Measurements from ENCODE around the gene ANKRD40CL.
A peak's percentile ranks its signal among the peaks of the same experiment; 100 is the strongest.
"Not testable (repeated sequence)": the region's sequence is repeated elsewhere in the genome, so short reads cannot be mapped to it uniquely, and the experiment has no call there.

Gene ANKRD40CL

DNA sequence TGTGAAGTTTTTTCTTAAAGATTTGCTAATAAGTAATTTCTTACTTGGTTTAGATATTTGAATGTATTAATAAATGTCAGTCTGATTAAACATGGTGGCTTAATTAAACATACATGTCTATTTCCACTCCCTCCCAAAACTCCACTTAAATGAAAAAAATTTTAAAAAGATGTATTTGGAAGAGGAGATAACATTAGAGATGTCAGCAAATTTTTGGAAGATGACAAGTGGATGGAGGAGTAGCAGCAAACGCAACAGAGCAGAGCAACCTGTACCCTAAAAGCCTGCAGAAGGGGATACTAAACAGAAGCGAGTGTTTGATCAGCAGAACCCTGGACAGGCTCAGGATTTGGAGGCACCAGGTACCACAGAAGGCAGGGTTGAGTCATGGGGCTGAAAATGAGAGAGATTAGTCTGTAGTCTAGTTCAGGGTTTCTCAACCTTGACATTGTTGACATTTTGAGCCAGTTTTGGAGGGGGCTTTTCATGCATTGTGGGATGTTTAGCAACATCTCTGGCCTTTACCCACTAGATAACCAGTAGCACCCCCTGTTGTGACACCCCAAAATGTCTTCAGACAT, 30.1 kb downstream of the ANKRD40CL start:
- TF ChIP-seq, protein P1, sequence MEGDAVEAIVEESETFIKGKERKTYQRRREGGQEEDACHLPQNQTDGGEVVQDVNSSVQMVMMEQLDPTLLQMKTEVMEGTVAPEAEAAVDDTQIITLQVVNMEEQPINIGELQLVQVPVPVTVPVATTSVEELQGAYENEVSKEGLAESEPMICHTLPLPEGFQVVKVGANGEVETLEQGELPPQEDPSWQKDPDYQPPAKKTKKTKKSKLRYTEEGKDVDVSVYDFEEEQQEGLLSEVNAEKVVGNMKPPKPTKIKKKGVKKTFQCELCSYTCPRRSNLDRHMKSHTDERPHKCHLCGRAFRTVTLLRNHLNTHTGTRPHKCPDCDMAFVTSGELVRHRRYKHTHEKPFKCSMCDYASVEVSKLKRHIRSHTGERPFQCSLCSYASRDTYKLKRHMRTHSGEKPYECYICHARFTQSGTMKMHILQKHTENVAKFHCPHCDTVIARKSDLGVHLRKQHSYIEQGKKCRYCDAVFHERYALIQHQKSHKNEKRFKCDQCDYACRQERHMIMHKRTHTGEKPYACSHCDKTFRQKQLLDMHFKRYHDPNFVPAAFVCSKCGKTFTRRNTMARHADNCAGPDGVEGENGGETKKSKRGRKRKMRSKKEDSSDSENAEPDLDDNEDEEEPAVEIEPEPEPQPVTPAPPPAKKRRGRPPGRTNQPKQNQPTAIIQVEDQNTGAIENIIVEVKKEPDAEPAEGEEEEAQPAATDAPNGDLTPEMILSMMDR (IDR thresholded peaks at IDR 0.05) = no peak
- no peak for TF ChIP-seq ZFX (IDR thresholded peaks at IDR 0.05; ENCODE audit: borderline replicate concordance)
- no peak overlapping the region for H3K27ac ChIP-seq

DNA sequence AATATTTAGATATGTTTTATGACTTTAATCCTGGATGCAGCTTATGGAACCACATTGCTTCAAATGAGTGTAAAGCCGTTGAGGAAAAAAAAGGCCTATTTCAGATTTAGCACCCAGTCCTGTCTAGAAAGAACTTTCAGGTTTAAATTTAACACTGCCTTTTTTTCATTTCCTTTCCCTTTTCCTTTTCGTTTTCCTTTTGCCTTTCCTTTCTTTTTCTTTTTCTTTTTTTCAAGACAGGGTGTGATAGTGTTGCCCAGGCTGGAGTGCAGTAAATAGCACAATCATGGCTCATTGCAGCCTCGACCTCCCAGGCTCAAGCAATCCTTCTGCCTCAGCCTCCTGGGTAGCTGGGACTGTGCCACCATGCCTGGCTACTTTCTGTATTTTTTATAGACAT, 32.0 kb downstream of the ANKRD40CL start:
- H3K27ac ChIP-seq = no peak overlapping the region
- no peak for TF ChIP-seq ZFX (IDR thresholded peaks at IDR 0.05; ENCODE audit: borderline replicate concordance)
- TF ChIP-seq, protein P1 (IDR thresholded peaks at IDR 0.05) = no peak

DNA sequence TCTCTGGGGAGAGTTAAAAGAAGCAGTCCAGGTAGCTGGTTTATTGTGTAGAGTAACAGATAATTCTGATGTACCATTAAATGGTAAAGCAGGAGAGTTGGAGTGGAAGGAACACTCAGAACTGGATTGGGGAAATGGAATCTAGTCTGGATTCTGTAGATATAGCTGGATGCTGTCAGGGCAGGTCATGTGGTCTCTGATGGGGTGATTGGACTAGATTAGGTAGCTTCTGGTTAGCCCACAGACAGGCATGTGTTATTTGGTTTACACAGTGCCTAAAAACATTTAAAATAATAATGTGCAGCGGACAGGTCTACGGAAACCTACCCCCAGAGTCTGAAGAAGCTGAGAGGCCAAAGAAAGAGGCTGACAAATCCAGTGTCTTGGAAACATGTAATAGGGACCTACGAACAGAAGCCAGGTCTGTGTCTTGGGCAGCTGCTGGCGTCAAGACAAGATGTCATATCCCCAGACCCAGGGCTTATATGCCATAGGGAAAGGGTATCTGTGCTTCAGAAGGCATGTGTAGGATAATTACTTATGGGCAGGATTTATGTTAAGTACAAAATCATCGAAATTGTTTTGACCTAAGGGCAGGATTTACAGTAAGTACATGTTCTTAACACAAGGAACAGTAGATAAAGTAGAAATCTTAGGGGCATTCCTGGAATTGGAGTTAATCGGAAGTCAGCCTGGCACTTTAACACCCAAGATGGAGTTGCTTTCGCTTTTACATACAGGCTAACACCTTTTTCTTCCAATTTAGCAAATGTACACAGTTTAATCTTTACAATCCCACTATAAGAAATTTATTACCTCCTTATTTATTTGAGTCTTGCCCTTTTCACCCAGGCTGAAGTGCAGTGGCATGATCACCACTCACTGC, 35.5 kb downstream of the ANKRD40CL start:
- peak overlapping the region; percentile 31 for H3K27ac ChIP-seq
- no peak for TF ChIP-seq ZFX (IDR thresholded peaks at IDR 0.05; ENCODE audit: borderline replicate concordance)
- TF ChIP-seq, protein P1 (IDR thresholded peaks at IDR 0.05) = no peak

DNA sequence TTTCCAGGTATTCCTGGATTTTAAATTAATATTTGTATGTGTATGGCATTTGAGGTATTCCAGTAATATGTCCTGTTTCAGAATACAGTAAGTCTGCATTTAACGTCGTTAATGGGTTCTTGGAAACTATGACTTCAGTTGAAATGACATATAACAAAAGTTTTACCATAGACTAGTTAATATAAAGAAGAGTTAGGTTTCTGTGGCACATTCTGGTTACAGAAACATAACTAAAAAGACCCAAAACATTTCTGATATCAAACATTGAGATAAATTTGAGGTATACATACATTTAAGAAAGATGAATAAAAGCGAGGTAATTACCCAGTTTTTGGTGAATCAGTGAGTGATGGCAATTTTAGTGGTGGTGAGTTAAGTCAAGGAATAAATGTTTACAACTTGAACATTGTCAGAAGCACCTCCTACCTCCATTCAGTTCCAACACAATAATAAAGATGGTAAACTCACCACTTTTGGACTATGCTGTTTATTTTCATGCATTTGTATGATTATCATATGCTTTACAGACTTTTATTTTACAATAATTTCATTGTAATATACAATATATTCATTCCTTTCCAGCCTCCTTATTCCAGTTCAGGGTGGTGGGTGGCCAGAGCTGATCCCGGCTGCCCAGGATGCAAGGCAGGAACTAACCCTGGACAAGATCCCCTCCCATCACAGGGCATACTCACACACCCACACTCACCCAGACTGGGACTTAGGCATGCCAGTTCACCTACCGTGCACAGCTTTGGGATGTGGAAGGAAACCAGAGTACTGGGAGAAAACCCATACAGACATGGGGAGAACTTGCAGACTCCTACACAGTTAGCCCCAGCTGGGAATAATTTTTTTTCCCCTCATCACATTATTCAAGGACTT, 38.2 kb downstream of the ANKRD40CL start:
- no peak for TF ChIP-seq ZFX (IDR thresholded peaks at IDR 0.05; ENCODE audit: borderline replicate concordance)
- TF ChIP-seq, protein P1 (IDR thresholded peaks at IDR 0.05) = no peak
- H3K27ac ChIP-seq = no peak overlapping the region

DNA sequence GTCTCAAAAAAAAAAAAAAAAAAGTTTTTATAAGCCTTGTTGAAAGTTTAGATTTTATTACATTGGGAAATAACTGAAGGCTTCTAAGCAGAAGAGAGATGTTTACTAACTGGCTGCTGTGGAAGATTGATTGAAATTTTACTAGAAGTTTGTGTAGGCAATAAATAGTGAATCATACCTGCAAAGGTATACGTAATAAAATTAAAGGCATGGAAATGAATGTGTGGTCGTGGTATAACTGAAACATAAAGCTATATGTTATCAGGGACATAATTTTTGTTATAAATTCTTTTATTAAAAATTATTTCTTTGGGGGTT, 39.2 kb downstream of the ANKRD40CL start:
- TF ChIP-seq ZFX (IDR thresholded peaks at IDR 0.05; ENCODE audit: borderline replicate concordance) = no peak
- TF ChIP-seq, protein P1 (IDR thresholded peaks at IDR 0.05) = no peak
- peak overlapping the region; percentile 0; the same call in 1 of the 2 replicates for H3K27ac ChIP-seq

DNA sequence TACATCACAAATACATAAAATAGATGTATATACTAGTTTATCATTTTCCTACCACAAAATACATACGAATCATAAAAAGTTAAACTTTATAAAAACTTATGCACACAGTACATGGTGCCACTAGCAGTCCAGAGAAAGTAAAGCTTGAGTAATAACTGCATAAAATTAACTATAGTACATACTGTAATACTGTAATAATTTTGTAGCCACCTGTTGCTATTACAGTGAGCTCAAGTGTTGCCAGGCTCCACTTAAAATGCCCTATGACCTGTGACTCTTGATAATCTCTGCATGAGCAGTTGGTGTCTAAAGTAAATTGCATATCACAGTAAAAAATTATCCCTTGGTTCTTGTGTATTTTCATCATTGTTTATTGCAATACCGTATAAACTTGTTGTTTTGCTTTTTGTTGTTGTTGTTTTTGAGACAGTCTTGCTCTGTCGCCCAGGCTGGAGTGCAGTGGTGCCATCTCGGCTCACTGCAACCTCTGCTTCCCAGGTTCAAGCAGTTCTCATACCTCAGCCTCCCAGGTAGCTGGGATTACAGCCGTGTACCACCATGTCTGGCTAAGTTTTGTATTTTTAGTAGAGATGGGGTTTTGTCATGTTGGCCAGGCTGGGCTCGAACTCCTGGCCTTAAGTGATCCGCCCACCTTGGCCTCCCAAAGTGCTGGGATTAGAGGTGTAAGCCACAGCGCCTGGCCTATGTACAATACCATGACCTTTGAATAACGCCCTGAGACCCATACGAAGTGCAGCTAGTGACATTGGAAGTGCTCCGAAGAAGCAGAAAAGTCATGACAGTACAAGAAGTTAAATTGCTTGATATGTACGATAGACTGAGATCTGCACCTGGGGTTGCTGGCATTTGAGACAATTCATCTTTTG, 41.3 kb downstream of the ANKRD40CL start:
- H3K27ac ChIP-seq = no peak overlapping the region
- TF ChIP-seq, protein P1 (IDR thresholded peaks at IDR 0.05) = no peak
- TF ChIP-seq ZFX (IDR thresholded peaks at IDR 0.05; ENCODE audit: borderline replicate concordance) = no peak

DNA sequence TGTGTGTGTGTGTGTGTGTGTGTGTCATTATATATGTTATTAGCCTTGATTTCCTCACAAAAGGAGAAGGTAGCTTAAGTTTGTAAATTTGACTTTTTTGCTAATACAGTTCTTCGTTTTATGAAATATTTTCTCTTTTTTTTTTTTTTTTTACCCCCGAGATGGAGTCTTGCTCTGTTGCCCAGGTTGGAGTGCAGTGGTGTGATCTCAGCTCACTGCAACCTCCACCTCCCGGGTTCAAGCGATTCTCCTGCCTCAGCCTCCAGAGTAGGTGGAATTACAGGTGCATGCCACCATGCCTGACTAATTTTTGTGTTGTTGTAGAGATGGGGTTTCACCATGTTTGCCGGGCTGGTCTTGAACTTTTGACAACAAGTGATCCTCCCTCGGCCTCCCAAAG, 42.7 kb downstream of the ANKRD40CL start:
- not testable (repeated sequence) for H3K27ac ChIP-seq
